Fibroblast of skin of abdomen (primary cell): ENCODE data around the gene FRAS1.
"Not testable (repeated sequence)": the region's sequence is repeated elsewhere in the genome, so short reads cannot be mapped to it uniquely, and the experiment has no call there.

ENCODE experiments used
- DNase-seq: peaks from one replicate; pipeline ENCODE4 v3.0.0-alpha.2; 2013

FRAS1 gene

GRCh38 chr4:78292856-78293255, 235.7 kb downstream of the FRAS1 start:
- no peak for DNase-seq

- DNase-seq = peak; percentile 89
Measured at GRCh38 chr4:78293348-78293747, 236.2 kb downstream of the FRAS1 start.

DNA sequence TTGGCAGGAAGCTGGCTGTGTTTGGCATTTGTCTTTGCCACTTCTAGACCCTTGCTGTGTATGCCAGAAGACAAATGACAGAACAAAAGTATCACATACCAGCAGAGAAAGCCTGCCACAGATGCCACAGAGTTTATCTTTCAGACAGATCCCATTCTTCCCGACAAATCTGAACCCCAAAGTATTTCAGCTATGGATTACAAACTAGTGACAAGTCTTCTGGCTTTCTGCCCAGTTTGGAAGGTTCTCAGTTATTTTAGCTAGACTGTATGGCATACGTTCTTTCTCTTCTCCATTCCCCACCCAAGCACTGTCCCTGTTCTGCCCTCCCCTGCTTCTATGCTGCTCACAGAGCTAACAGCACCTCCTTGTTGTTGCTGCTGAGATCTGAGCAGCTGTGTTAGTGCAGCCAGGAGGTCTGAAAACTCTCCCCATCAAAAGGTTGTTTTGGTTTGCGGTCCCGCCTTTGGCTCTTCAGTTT, 236.7 kb downstream of the FRAS1 start:
- peak; percentile 98 for DNase-seq

DNA sequence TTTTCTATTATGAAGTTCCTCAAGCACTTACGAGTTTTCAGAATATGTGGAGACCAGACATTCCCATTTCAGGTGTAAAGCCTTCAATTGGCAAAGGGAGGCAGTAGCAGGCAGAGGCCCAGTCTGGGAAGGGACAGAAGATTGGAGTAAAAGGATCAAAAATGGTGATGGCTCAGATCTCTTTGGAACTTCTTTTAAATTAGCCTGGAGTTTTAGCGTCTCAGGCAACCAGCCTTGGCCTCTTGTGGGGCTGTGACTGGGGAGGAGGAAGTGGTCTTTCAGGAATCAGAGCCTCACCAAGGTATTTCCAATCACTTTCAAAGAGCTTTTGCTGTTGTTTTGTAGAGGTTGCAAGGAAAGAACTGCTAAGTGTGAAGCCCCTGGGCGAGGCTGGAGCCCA, 239.1 kb downstream of the FRAS1 start:
- DNase-seq = no peak

DNA sequence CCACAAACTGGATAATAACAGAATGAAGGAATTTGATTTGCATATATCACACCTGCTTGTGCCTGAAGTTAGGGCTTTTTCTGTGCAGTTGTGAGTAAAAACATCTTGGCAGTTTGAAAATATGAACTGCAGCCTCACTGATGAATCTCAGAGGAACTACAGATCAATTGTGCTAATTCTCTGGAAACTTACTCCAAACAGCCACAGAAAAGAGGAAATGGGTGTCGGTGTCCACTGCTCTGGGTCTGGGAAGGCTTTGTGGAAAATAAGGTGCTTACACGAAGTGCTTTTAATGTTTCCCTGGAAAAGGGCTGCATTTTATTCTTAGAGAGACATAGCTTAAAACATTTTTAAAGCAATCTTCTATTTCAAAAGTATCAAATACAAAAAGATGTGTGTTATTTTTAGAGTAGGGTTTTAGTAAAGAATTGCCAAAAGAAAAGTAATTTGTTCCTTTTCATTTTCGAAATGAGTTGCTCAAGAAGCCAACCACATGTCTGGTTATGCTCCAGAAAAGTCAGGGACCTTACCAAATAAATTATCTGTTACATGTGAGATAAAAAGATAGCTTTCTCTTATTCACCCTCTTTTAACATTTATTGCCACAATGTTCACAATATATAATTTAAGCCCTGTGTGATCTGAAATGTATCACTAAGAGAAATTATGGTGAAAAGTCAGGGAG, 240.1 kb downstream of the FRAS1 start:
- DNase-seq = peak; percentile 85

GRCh38 chr4:78298618-78299017, 241.5 kb downstream of the FRAS1 start:
- DNase-seq = peak; percentile 85

DNA sequence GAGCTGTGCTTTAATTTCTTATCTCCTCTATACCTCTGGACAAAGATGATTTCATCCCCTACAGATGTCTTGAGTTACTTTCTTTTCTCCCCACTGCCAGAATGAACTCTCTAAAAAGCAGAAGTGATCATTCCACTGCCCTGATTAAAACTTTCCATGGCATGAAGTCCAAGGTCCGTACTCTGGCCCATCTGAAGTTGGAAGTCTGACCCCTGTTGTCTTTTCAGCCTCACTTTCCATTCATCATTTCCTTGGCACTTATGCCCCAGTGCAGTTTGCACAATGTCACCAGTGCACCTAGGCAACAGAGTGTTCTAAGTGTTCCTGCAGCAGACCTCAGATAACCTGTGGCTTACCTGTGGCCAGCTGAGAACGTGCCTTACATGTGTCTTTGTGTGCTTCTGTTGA, 242.4 kb downstream of the FRAS1 start:
- DNase-seq = no peak

DNA sequence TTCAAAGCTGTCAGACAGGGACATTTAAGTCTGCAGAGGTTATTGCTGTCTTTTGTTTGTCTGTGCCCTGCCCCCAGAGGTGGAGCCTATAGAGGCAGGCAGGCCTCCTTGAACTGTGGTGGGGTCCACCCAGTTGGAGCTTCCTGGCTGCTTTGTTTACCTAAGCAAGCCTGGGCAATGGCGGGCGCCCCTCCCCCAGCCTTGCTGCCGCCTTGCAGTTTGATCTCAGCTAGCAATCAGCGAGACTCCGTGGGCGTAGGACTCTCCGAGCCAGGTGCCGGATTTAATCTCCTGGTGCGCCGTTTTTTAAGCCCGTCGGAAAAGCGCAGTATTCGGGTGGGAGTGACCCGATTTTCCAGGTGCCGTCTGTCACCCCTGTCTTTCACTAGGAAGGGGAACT, 250.1 kb downstream of the FRAS1 start:
- DNase-seq = not testable (repeated sequence)

GRCh38 chr4:78308517-78308916, 251.4 kb downstream of the FRAS1 start:
- no peak for DNase-seq

GRCh38 chr4:78309352-78309751, 252.2 kb downstream of the FRAS1 start:
- DNase-seq = no peak

DNA sequence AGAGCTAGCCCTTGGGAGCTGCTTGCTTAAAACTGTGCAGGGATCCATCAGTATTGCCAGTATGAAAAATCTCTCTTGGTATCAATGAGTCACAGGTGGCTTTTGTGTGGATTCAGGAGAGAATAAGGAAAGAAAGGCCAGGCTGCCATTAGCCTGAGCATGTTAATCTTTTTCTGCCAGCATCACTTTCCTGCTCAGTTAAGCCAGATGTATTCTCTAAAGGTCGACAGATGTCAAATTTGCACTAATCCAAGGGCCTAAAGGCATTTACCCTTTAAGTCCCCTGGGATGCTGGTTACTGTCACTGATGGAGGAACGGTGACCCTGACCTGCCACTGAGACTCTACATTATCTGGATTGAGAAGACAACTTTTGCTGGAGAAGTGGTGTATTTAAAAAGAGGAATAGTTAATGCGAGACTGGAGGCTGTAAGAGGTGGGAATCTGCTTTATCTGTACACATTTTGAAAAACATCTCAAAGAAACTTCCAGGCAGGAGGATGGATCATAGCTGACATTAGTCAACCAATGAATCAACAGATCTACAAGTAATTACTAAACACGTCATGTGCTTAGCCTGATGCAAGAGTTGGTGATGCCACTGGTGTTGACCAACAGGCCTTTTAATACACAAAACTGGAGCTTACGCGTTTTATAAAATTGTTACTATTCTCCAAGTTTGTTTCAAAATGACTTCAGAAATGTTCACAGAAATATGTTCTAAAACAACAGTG, 253.1 kb downstream of the FRAS1 start:
- DNase-seq = peak; percentile 14

- DNase-seq = no peak
Measured at GRCh38 chr4:78310740-78311115, 253.6 kb downstream of the FRAS1 start.

DNA sequence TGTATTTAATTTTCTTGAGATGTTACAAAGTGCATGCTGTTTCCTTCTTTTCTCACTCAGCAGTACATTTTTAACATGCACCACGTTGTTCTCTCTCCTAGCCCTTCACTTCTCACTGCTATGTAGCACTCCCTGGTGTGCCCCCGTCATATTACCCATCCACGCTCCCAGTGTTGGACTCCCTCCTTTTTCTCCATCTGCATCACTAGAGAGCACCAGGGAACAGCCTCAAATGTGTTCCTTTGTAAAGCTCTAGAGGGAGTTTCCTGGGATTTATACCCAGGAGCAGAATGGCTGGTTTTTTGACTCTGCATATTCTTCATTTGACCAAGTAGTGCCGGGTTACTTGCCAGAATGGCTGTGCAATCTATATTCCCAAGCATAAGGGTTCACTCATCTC, 254.2 kb downstream of the FRAS1 start:
- no peak for DNase-seq

DNA sequence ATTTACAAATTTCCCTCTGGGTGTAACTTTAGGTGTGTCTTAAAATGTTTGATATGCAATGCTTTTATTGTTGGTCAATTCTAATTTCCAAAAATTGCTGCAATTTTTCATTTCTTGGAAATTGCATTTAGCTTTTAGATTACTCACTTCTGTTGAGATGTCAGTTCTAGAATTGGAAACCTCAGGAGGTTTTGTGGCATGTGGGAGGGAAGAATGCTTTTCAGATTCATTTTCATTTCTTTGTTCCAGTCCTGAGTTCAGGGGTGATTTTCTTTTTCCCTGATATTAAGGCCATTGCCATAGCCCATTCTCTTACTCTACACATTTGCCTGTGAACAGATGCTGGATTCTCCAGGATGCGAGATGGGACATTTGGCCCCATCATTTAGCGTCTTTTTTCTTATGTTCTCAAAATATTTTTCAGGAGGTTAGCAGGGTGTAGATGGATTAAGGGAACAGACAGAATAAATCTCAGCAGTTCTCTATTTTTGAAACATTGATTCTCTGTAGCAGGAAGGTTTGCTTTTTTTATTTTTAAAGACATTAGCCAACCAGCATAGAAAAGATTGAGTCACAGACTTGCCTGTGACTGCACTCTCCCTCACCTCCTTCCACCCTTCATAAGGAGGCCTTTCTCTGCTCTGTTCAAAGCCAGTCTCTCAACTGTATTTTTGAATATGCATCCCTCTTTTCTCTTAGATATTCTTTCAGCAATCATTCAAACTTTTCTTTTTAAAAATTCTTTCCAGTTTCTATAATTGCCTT, 256.0 kb downstream of the FRAS1 start:
- DNase-seq = peak; percentile 25

DNA sequence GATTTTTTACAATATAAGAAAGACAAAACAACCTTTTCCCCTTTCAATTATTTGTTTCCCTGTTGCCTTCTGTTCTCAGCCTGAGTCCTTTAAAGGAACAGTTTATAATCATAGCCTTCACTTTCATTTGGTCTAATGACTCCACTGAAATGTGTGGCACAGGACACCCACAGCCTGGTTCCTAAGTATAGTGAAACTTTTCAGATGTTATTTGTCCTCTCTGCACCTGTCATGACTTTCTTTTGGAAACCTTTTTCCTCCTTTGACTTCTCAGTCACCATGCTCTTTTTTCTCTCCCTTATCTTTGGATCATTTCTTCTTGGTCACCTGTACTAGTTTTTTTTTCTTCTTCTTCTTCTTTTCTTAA, 256.6 kb downstream of the FRAS1 start:
- no peak for DNase-seq

DNA sequence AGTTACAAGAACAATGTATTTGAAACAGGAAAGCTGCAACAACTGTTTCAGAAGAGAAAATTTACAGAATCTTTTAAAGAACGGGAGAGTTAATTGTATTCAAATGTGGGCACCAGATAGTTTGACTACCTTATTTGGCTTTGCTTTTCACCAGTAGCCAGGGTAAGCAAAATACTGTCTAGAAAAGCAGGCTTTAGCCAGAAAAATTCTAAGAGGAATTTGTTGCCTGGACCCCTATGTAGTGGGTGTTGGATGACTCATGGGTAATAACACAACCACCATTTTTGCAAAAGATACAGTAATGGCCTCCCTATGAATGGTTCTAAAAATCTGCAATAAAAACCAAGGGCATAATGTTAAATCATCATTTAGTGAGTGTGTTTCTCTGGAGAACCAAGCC, 261.0 kb downstream of the FRAS1 start:
- peak; percentile 31 for DNase-seq

DNA sequence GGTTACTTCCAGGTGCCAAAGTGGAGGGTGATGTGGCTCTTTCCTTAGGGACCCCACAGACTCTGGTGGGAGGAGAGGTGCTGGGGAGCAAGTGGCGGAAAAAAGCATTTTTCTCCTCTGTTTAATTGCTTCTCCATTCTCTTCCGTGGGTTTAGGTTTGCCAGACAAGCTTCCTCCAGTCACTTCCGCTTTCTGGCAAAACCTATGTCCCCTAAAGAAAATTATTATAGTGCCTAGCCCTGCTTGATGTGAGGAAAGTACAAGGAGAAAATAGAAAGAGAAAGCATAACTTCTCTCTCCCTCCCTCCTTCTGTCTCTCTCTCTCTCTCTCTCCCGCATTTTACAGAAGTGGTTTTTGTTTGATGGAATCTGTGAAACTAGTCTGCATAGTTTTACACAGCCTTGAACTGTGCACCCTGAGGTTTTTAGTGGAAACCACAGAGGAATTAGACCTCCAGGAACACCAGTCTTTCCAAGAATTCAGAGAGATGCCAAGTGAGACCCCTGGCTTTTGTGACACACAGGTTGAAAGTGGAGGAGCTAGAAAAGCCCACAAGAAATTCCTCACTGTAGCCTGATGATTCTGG, 263.3 kb downstream of the FRAS1 start:
- peak; percentile 66 for DNase-seq

- DNase-seq = no peak
Measured at GRCh38 chr4:78322032-78322431, 264.9 kb downstream of the FRAS1 start.

DNA sequence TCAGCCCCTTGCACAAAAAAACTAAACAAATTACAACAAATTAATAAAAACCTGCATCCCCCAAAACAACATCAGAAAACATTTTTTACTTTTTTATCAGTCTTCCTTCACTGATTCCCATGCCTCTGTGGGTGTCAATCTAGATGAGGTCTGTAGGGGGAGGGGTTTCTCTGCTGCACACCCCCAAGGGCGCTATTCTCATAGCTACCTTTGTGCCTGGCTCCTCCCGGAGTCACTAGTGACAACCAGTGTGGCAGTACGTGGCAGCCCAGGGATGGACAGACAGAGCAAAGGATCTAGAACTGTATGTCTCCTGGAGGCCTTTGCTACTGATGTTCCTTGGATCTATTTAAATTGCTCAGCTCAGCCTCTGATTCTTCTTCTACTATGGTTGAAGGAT, 266.3 kb downstream of the FRAS1 start:
- DNase-seq = no peak

DNA sequence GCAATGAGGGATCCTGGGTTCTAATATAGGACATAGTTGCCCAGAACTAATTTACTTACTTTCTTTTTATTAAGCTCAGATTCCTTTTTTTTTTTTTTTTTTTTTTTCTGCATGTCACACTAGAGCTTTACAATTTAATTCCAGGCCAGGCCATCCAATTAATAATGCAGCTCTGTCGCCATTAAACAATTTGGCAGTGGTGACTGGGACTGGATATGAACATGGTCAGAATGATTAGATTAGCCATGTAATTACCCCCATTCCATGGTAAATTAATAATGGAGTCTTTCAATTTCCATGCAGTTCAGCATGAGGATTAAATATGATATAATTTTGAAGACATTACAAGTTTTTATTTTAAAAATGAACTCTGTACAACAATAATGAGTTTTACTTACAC, 267.5 kb downstream of the FRAS1 start:
- DNase-seq = no peak

DNA sequence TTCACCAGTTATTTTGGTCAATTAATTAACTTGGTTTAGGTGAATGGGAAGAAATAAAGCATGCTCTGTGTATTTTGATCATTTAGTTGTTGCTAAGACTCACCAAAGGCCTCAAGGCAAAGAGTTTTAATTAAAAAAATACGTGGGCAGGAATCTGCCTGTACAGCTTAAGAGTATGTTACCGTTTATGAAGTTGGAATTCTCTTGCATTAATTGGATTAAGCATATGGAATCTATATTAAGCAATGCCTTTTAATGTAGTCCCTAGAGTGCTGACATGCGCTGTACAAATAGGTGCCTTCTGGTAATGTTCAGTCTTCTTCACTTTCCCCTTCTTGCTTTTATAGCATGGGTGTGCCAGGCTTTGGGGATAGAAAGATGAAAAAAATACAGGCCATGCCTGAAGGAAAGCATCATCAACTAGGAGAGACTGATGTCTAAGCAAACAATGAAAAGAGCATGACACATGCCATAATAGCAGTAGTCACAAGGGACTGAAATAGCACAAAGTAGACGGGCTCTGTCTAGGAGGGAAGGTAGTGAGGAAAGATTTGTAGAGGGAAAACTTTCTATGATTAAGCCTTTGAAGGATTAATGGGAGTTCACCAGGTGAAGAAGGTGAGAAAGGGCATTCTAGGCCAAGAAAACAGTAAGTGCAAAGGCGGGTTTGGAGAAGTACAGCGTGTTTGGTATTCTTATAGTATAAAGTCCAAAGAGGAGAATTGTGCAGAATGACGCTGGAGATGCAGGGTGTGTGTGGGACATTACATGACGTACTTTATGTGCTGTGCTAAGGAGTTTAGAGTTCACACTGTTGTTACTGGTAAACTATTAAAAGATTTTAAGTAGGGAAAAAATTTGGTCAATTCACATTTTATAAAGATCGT, 268.4 kb downstream of the FRAS1 start:
- DNase-seq = peak; percentile 37

DNA sequence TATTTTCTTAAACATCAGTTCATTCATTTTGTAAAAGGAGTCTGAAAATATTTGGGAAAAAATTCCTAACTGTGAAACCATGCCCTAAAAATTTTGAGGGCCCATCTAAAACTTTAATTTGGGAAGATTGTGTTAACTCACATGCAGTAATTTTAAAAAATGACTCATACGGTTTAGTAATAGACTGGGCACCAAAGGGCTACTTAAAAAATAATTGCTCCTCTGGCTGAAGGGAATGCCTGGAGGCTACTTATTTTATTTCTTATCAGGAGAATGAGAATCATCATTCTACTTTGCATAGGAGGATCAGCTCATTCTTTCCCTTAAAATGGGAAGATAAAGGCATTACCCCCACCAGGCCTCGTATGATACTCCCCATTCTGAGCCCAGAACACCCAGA, 271.5 kb downstream of the FRAS1 start:
- not testable (repeated sequence) for DNase-seq
